Activated CD4-positive, alpha-beta T cell treated with anti-CD3 and anti-CD28 coated beads, Interleukin-2, amount 50 U/mL, for 24 hours (primary cell): ENCODE measurements around the gene ZSCAN2.
"Not testable (repeated sequence)": the region's sequence is repeated elsewhere in the genome, so short reads cannot be mapped to it uniquely, and the experiment has no call there.

Source experiments
- DNase-seq, 2 donors: peaks; one replicate each; pipeline ENCODE4 v3.0.0-alpha.2; 2020; ENCODE audit warnings: low read depth in 1 of 2, low spot score in 1 of 2

The ZSCAN2 gene

DNA sequence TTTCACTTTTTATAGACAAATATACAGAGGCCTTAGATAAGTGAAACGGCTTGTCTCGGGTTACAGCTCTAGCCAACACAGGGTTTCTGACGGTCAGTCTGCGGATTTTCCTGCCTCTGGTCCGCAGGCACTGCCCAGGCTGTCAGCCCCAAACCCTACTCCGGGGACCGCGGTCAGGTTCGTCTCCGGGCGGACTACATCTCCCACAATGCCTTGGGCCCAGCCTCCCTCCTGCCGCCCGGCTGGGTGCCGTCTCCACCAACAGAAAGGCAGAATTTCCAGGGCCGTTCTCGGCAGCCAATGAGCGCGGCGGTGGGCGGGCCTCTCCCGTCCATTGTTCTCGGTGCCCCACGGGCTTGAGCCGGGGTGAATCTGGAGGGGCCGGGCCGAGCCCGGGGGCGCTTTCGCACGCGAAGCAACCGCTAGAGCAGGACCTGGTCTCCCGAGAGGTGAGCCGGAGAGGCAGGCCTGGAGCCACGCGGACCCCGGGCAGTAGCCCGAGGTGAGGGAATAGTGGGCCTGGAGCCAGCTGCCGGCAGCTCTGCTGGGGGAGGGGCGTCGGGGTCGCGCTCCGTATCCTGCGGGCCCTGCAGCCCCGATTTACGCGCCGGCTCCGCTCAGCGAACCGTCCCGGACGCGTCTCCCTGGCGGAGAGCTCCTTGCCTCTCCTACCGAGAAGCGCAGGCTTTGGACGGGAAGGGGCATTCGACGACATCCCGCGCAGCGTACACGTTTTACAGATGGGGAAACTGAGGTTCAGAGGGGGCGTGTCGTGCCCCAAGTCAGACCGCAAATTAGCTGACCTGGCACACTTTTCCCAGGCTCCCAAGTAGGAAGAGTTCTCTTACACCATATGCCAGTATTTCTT lies at the start of gene ZSCAN2:
TSS of gene ZSCAN2 (plus strand) at position 323 of the 868 bp plus-strand sequence. CDS start 2,919 bp downstream, outside the sequence.
- peak; percentile 85 to 93 for DNase-seq

GRCh38 chr15:84551624-84552023 lies 49.2 kb upstream of the ZSCAN2 start:
- DNase-seq: not testable (repeated sequence)

GRCh38 chr15:84552896-84553295 lies 47.9 kb upstream of the ZSCAN2 start:
- no peak for DNase-seq

DNA sequence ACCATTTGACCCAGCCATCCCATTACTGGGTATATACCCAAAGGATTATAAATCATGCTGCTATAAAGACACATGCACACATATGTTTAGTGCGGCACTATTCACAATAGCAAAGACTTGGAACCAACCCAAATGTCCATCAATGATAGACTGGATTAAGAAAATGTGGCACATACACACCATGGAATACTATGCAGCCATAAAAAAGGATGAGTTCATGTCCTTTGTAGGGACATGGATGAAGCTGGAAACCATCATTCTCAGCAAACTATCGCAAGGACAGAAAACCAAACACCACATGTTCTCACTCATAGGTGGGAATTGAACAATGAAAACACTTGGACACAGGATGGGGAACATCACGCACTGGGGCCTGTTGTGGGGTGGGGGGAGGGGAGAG lies 44.1 kb upstream of the ZSCAN2 start:
- not testable (repeated sequence) for DNase-seq

DNA sequence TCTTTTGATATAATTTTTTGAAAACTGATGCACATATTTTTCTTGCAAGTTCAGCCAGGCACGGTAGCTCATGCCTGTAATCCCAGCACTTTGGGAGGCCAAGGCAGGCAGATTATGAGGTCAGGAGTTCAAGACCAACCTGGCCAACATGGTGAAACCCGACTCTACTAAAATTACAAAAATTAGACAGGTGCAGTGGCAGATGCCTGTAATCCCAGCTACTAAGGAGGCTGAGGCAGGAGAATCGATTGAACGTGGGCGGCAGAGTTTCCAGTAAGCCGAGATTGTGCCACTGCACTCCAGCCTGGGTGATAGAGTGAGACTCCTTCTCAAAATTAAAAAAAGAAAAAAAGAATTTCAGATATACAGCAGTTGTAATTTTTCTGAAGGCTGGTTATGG lies 32.8 kb upstream of the ZSCAN2 start:
- DNase-seq: not testable (repeated sequence)

- peak; percentile 17 to 25 for DNase-seq
Observed at GRCh38 chr15:84570164-84570735, 30.6 kb upstream of the ZSCAN2 start.

GRCh38 chr15:84572231-84572630 lies 28.6 kb upstream of the ZSCAN2 start:
- DNase-seq: no peak

- DNase-seq: no peak
Observed at GRCh38 chr15:84575493-84575892, 25.3 kb upstream of the ZSCAN2 start.

- not testable (repeated sequence) for DNase-seq
Observed at GRCh38 chr15:84577891-84578290, 22.9 kb upstream of the ZSCAN2 start.

DNA sequence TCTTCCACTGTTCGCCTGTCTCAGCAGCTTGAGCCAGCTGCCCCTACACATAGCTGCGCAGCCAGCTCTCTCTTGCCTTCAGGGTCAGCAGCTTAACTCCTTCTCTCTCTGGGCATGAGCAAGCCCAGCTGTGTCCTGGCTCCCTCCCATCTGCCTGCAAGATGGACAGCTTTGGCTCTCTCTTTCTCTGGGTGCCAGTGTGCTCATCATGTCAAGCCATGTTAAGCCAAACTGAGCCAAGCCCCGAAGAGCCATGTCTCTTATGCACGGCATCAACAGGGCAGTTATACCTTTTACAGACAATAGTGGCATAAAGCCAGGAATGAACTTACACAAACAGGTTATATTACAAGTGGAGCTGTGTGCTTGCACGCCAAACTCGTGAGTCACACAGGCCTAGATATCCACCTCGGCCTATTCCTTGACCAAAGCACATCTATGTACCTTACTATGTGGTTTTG lies 21.5 kb upstream of the ZSCAN2 start:
- DNase-seq: not testable (repeated sequence)

- DNase-seq: not testable (repeated sequence)
Observed at GRCh38 chr15:84581676-84582428, 19.0 kb upstream of the ZSCAN2 start.

GRCh38 chr15:84582583-84583157 lies 18.1 kb upstream of the ZSCAN2 start:
- DNase-seq: no peak

DNA sequence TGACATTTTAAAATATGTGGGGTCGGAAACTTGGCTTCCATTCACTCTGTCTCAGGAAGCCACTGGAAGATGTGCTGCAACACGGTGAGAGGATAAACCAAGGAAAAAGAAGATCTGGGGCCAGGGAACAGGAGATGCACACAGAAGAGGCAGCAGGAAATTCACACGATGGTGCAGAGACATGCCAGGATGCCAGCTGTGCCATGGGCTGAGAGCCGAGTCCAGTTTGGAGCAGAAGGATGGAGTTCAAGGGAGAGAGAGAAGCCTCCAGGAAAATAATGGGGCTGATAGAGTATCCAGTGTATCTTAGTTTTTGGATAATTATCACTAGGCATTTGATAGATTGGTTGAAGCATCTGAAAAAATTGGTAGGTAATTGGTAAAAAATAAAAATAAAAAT lies 16.9 kb upstream of the ZSCAN2 start:
- not testable (repeated sequence) for DNase-seq

GRCh38 chr15:84586696-84587095 lies 14.1 kb upstream of the ZSCAN2 start:
- DNase-seq: no peak

DNA sequence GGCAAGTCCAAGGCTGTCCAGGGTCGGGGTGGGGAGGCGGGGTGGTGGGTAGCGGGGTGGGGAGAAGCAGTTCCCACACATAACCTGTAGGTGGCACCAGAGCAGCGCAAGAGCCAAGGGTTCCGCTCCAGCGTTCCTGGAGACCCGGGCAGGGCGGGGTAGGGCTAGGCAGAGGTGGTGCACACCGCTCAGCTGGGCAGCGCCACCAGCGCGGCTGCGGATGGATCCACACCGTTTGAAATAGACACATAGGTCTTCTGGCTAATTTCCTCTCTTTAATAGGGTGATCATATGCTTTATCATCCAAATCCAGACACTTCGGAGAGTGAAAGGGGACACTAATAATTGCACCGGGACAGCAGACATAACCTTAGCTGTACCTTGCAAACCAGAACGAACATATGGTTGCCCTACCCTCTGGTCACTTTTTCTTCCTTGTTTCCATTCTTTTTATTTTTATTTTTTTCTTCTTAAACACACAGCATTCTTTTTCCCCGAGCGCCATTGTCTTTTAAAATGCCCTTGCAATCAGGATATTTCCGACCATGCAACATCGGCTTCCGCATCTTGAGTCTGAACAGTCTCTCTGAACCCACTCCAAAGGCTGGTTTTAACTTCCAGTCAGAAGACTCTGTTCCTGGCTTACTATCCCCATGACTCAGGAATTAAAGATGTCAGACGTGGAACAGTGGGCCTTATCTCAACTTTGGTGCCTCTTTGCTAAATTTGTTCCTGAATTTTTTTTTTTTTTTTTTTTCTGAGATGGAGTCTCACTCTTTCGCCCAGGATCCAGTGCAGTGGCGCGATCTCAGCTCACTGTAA lies 12.5 kb upstream of the ZSCAN2 start:
- DNase-seq: peak; percentile 78 to 83

- DNase-seq: no peak
Observed at GRCh38 chr15:84590406-84590805, 10.4 kb upstream of the ZSCAN2 start.

DNA sequence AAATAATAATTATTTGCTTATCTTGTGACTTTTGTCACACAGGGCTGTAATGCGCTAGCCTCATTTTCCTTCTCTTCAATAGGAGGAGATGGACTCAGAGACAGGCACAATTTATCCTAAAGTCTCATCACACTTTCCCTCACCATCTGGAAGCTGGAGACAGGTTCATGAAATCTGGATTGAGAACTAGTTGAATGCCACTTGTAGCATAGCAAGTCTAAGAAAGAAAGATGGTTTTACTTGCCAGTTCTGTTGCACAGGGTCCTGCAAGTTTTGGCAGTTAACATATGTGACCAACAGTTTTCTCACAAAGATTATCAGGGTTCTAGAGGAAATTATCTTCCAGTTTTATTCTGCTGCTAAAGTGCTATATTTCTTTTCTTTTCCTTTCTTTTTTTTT lies 9.0 kb upstream of the ZSCAN2 start:
- DNase-seq: no peak

DNA sequence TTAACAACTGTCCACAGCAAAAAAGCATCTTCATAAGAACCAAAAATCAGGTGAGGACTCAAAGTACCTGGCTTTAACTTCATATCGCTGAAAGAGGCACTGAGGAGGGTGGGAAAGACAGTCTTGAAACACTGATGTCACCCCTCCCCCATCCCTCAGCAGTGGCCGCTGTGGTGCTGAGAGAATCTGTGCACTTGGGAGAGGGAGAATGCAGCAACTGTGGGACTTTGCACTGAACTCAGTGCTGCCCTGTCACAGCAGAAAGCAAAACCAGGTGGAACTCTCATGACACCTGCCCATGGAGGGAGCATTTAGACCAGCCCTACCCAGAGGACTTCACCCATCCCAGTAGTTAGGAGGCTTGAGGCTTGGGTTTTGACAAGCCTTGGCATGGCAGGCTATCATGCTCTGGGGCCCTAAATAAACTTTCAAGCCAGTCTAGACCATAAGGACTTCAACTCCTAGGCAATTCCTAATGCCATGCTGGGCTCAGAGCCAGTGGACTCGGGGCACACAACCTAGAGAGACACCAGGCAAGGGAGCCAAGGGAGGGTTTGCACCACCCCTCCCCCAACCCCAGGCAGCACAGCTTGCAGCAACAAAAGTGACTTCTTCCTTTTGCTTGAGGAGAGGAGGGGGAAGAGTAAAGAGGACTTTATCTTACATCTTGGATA lies 6.1 kb upstream of the ZSCAN2 start:
- no peak for DNase-seq

GRCh38 chr15:84595660-84596059 lies 5.1 kb upstream of the ZSCAN2 start:
- DNase-seq: no peak

DNA sequence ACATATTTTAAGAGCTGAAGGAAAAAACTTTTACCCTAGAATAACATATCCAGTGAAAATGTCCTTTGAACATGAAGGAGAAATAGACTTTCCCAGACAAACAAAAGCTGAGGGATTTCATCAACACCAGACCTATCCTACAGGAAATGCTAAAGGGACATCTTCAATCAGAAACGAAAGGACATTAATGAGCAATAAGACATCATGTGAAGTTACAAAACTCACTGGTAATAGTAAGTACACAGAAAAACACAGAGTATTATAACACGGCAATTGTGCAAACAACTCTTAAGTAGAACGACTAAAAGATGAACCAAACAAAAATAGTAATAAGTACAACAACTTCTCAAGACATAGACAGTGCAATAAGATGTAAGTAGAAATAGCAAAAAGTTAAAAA lies 3.5 kb upstream of the ZSCAN2 start:
- DNase-seq: no peak
